HG02678 (cell line): ENCODE data around the gene RHOG.

Source experiments
- ATAC-seq: cut with Tn5 transposase; IDR thresholded peaks from one replicate; pipeline ENCODE4 v1.9.1; 2021; ENCODE audit warnings: mild to moderate bottlenecking, moderate library complexity; ENCODE audit not compliant: unreplicated experiment

The RHOG gene

DNA sequence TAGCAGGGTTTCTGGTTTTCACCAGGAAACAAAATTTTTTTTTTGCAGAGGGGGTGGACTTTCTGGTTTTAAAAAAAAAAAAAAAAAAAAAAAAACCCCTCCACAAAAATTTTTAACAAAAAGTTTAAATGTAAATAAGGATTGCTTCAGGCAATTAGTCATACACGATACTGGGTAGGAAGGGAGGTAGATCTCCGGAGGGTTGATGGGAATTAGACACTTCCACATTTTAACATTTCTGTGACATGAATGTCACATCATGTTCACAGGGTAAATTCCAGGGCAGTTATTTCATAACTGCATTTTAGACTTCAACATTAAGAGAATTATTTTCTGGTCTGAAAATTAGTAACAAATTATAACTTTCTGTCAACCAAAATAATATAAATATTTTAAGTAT lies 59.3 kb downstream of the RHOG start:
- ATAC-seq = no peak
